Spleen (tissue), 7 donors: ENCODE data around the gene HHAT.

ENCODE experiments used
- CTCF ChIP-seq, 11 experiments: fragments of 200-600 bp in 7 of 11; fragments of 450-650 bp in 4 of 11; sonication (generic) in 4 of 11; IDR thresholded peaks in 8 of 11; conservative IDR thresholded peaks in 3 of 11; 1 replicate in 7 of 11; 2 replicates in 4 of 11; pipeline versions ENCODE4 v1.4.0 to v1.8.0; 2016 to 2021; ENCODE audit warnings: antibody characterized with exemption in 11 of 11, inconsistent platforms in 4 of 11, mild to moderate bottlenecking in 1 of 11
- POLR2A ChIP-seq, 3 donors: fragments of 450-650 bp; IDR thresholded peaks; one replicate each; pipeline ENCODE4 v1.5.1; 2017; ENCODE audit warnings: antibody characterized with exemption in 3 of 3, mild to moderate bottlenecking in 1 of 3
- donor health status: DM: no; HTN: no; CAD: no; lungs with moderate emphysema.
- donor health status: DM: no; HTN: no; CAD: no.
- donor health status: DM: no; HTN: no; CAD: no.

DNA sequence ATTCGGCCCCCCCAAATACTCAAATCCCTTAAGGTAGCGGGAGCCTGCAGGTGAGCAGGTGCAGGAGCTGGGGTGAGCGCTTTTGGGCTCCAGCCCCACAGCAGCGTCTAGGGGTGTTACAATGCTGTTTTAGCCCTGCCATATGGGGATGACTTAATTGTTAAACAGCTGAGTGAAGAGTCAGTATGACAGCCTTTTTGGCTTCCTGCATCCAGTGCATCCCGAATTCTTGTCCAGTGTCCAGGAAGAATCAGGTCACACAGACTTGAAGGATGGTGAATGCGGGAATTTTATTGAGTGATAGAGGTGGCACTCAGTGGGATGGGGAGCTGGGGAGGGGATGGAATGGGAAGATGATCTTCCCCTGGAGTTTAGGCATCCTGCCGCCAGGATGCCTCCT lies 30.4 kb upstream of the HHAT start:
- TF ChIP-seq CTCF (IDR thresholded peaks at IDR 0.05 in 8 of 11, conservative IDR thresholded peaks at IDR 0.05 in 3 of 11) (no peak), POLR2A (IDR thresholded peaks at IDR 0.05) (no peak)
